ENCODE data around the gene C1QB. TPM values are rescaled to one million over a fixed set of nuclear protein-coding genes. Genes with fewer than 3 reads are reported as not detected.

The C1QB gene
- total and polyA plus RNA-seq, 2 of the 8 experiments (the other 6 are each of a cell fraction or from before 2014, with no cell fraction given) = not detected

DNA sequence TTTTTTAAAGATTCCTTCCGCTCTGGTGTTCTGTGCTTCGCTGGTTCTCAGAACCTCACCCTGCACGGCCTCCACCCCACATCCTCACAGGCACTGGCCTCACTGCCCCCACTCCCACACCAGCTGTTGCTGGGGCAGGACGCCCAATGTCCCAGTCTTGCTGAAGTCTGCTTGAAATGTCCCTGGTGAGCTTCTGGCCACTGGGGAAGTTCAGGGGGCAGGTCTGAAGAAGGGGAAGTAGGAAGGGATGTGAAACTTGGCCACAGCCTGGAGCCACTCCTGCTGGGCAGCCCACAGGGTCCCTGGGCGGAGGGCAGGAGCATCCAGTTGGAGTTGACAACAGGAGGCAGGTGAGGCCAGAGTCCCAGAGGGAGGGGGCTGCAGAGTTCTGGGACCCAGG, 16.7 kb upstream of the C1QB start, which contains the start of gene C1QA:
Gene C1QA, plus strand, starts transcription at position 276 of the 400 bp plus-strand sequence. CDS start 989 bp downstream, outside the sequence.
- Histone ChIP-seq H2BK20ac (ENCODE audit: low read length) (no peak within 1 kb of the TSS; the same call in 1 of the 2 replicates), H3K9ac (replicated peaks in 1 of 4; ENCODE audit: extremely low read depth in 1 of 4, low read depth in 3 of 4, low read length in 3 of 4) (no peak within 1 kb of the TSS; a peak in 1 of 7 replicates), H4K20me1 (replicated peaks in 1 of 2; ENCODE audit: control insufficient read depth in 1 of 2, insufficient read depth in 2 of 2, low read length in 2 of 2) (no peaks in the 10 kb centered on the region), H3K36me3 (ENCODE audit: control insufficient read depth in 2 of 4, insufficient read depth in 4 of 4, low read length in 3 of 4) (no peaks in the 10 kb centered on the region), H2AK5ac (ENCODE audit: low read depth, low read length) (no peak within 1 kb of the TSS), H4K5ac (ENCODE audit: insufficient read length, low read depth, low read length) (no peak within 1 kb of the TSS), H3K4ac (replicated peaks; ENCODE audit: insufficient read length, low read depth, low read length) (peak within 1 kb of the TSS; percentile 46), H3K56ac (replicated peaks; ENCODE audit: insufficient read length, low read depth, low read length) (no peak within 1 kb of the TSS), H3K4me1 (replicated peaks in 1 of 4; ENCODE audit: control insufficient read depth in 3 of 4, insufficient read depth in 4 of 4, low read length in 3 of 4) (peaks cover 0 to 6% (median 4%) of the 10 kb centered on the region in 4 experiments; a peak in 4 of 7 replicates), H2BK15ac (ENCODE audit: low read length) (no peak within 1 kb of the TSS), H3K23me2 (ENCODE audit: low read depth, low read length) (no peaks in the 10 kb centered on the region), H3K27ac (ENCODE audit: low read depth, low read length) (no peak within 1 kb of the TSS), H3K27me3 (replicated peaks in 1 of 4; ENCODE audit: control insufficient read depth in 3 of 4, extremely low read depth in 1 of 4, insufficient read depth in 3 of 4, low read length in 3 of 4) (no peaks in the 10 kb centered on the region), H2AFZ (ENCODE audit: low read length) (no peak within 1 kb of the TSS), H4K8ac (ENCODE audit: extremely low read depth, insufficient read depth, low read length) (no peak within 1 kb of the TSS), H3K4me2 (ENCODE audit: insufficient read depth in 1 of 2, low read depth in 2 of 2, low read length in 2 of 2) (no peak within 1 kb of the TSS), H2BK120ac (replicated peaks; ENCODE audit: low read depth, low read length) (no peak within 1 kb of the TSS), H3K14ac (ENCODE audit: insufficient read length) (no peak within 1 kb of the TSS), H3K18ac (ENCODE audit: extremely low read depth, low read length) (peak within 1 kb of the TSS; percentile 48), H3K79me2 (ENCODE audit: control insufficient read depth in 1 of 2, insufficient read depth in 2 of 2, low read length in 2 of 2) (no peaks in the 10 kb centered on the region), H3K23ac (ENCODE audit: insufficient read length) (no peak within 1 kb of the TSS), H3K4me3 (ENCODE audit: extremely low read depth in 1 of 4, insufficient read depth in 2 of 4, low read depth in 3 of 4, low read length in 4 of 4) (no peak within 1 kb of the TSS; a peak in 1 of 8 replicates), H2BK12ac (ENCODE audit: low read depth, low read length) (no peak within 1 kb of the TSS), H3K9me3 (ENCODE audit: insufficient read depth in 2 of 2, low read depth in 1 of 2, low read length in 1 of 2) (peaks cover 6 to 8% of the 10 kb centered on the region in 2 experiments; a peak in 2 of 4 replicates), H4K91ac (replicated peaks; ENCODE audit: insufficient read length, low read length) (peak within 1 kb of the TSS; percentile 32), H3K79me1 (ENCODE audit: low read depth, low read length) (no peaks in the 10 kb centered on the region), H2BK5ac (ENCODE audit: low read depth, low read length) (no peak within 1 kb of the TSS)
- ChIA-PET POLR2A (ENCODE audit: partially characterized antibody) (interaction anchor here (1.5 kb wide), 1 partner anchor 109 kb away, joined by 4 read pairs; no protein-coding TSS in a partner anchor), CTCF (ENCODE audit: partially characterized antibody) (interaction anchor here (0.5 to 3.5 kb wide), 8 partner anchors 10 to 371 kb away, joined by 3 to 16 read pairs (median 4); no protein-coding TSS in a partner anchor)
- DNase-seq (ENCODE audit: low read depth in 1 of 2, low spot score in 2 of 2) (no peak), FAIRE-seq (no peak)
- WGBS, 2 experiments (ENCODE audit: extremely low coverage in 1 of 2, insufficient coverage in 1 of 2, insufficient read length in 1 of 2, insufficient replicate concordance in 2 of 2, low coverage in 1 of 2, low lambda C conversion rate in 2 of 2, missing lambda C conversion rate in 1 of 2) = 93% methylated on average over 5 of the region's 5 CpGs; no CpG with 5 or more reads in 1 of the 2 experiments
- TF ChIP-seq MAFK (IDR thresholded peaks at IDR 0.05; ENCODE audit: low read depth, low read length) (no peak), POU5F1 (IDR thresholded peaks at IDR 0.05; ENCODE audit: low read depth, low read length) (no peak)
- TF ChIP-seq, protein P1, sequence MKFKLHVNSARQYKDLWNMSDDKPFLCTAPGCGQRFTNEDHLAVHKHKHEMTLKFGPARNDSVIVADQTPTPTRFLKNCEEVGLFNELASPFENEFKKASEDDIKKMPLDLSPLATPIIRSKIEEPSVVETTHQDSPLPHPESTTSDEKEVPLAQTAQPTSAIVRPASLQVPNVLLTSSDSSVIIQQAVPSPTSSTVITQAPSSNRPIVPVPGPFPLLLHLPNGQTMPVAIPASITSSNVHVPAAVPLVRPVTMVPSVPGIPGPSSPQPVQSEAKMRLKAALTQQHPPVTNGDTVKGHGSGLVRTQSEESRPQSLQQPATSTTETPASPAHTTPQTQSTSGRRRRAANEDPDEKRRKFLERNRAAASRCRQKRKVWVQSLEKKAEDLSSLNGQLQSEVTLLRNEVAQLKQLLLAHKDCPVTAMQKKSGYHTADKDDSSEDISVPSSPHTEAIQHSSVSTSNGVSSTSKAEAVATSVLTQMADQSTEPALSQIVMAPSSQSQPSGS (IDR thresholded peaks at IDR 0.05; ENCODE audit: low read length) = no peak
